Fibroblast of lung (primary cell): ENCODE results near the gene ABCA5. TPM values are rescaled to one million over a fixed set of nuclear protein-coding genes. Genes with fewer than 3 reads are reported as not detected.

Experiments used
- DNase-seq, 2 donors: peaks; one replicate each; pipeline versions ENCODE4 v3.0.0 to v3.0.0-alpha.2; 2010; ENCODE audit warnings: low read depth in 2 of 2
- H2AFZ ChIP-seq: 2 replicates; pipeline ENCODE4 v1.5.1; 2012; ENCODE audit warnings: low read length, control low read depth, inconsistent platforms
- H3K27ac ChIP-seq: 2 replicates; pipeline ENCODE4 v1.5.1; 2011; ENCODE audit warnings: low read length, control low read depth; ENCODE audit not compliant: insufficient read depth
- H3K27me3 ChIP-seq: 2 replicates; pipeline ENCODE4 v1.5.1; 2011; ENCODE audit warnings: mild to moderate bottlenecking, low read length; ENCODE audit not compliant: control insufficient read depth, insufficient read depth
- H3K36me3 ChIP-seq: 2 replicates; pipeline ENCODE4 v1.5.1; 2011; ENCODE audit warnings: low read length; ENCODE audit not compliant: control insufficient read depth, insufficient read depth
- H3K4me1 ChIP-seq: 2 replicates; pipeline ENCODE4 v1.5.1; 2011; ENCODE audit warnings: low read length; ENCODE audit not compliant: control insufficient read depth, insufficient read depth; ENCODE audit errors: extremely low read depth
- H3K4me2 ChIP-seq: 2 replicates; pipeline ENCODE4 v1.5.1; 2011; ENCODE audit warnings: low read length, control low read depth; ENCODE audit not compliant: insufficient read depth; ENCODE audit errors: extremely low read depth
- H3K4me3 ChIP-seq, 4 experiments: fragments of 200-600 bp in 1 of 4; sonication (generic) in 1 of 4; replicated peaks in 1 of 4; 2 replicates each; pipeline ENCODE4 v1.5.1; 2011 to 2016; ENCODE audit warnings: low read length in 4 of 4, low read depth in 3 of 4, mild to moderate bottlenecking in 3 of 4, control low read depth in 2 of 4, inconsistent platforms in 1 of 4, mixed read lengths in 1 of 4; ENCODE audit not compliant: insufficient read depth in 1 of 4; ENCODE audit errors: control extremely low read depth in 1 of 4
- H3K79me2 ChIP-seq: 2 replicates; pipeline ENCODE4 v1.5.1; 2012; ENCODE audit warnings: mild to moderate bottlenecking, low read length, inconsistent platforms; ENCODE audit not compliant: control insufficient read depth, insufficient read depth
- H3K9ac ChIP-seq: 2 replicates; pipeline ENCODE4 v1.5.1; 2011; ENCODE audit warnings: mild to moderate bottlenecking, low read length, control low read depth; ENCODE audit not compliant: insufficient read depth
- H3K9me3 ChIP-seq: 2 replicates; pipeline ENCODE4 v1.5.1; 2012; ENCODE audit warnings: low read depth, low read length; ENCODE audit not compliant: control insufficient read depth, insufficient read depth
- H4K20me1 ChIP-seq: 2 replicates; pipeline ENCODE4 v1.5.1; 2011; ENCODE audit warnings: low read length; ENCODE audit not compliant: control insufficient read depth, insufficient read depth; ENCODE audit errors: extremely low read depth
- CTCF ChIP-seq, 2 donors: IDR thresholded peaks in 1 of 2; conservative IDR thresholded peaks in 1 of 2; 1 replicate in 1 of 2; 2 replicates in 1 of 2; pipeline ENCODE4 v1.5.1; 2011 to 2012; ENCODE audit warnings: low read length in 2 of 2, control low read depth in 1 of 2, inconsistent platforms in 1 of 2, low read depth in 1 of 2, mild to moderate bottlenecking in 1 of 2
- EZH2 ChIP-seq: IDR thresholded peaks from 2 replicates; pipeline ENCODE4 v1.5.1; 2012; ENCODE audit warnings: low read length, control low read depth, mild to moderate bottlenecking; ENCODE audit errors: missing control alignments
- polyA plus RNA-seq, 2 donors: library from polyadenylated mRNA; depleted of rRNA in 1 of 2; stranded (reverse) in 1 of 2; unstranded in 1 of 2; fragments of >200 nt; gene quantifications; 2 replicates each; pipeline ENCODE4 v1.2.1, GENCODE V29; 2011 to 2012; ENCODE audit warnings: missing spikeins in 1 of 2
- total RNA-seq: library from RNA; depleted of rRNA; stranded (reverse); fragments of >200 nt; gene quantifications from 2 replicates; pipeline ENCODE4 v1.2.1, GENCODE V29; 2014

Gene ABCA5
- total and polyA plus RNA-seq, 2 donors (not counting 1 experiment from before 2014, with no cell fraction given): 13.1 to 17.5 TPM

GRCh38 chr17:69320210-69320907, 6.6 kb downstream of the ABCA5 start:
- peak in 1 of 2 donors; percentile 26 for DNase-seq
- Histone ChIP-seq H3K4me1 (no peaks in the 10 kb centered on the region), H3K4me2 (no peak overlapping the region)

GRCh38 chr17:69317625-69318024, 9.3 kb downstream of the ABCA5 start:
- H3K9me3 ChIP-seq: no peaks in the 10 kb centered on the region
- H3K9ac ChIP-seq: no peak overlapping the region
- no peak overlapping the region for H2AFZ ChIP-seq
- no peak for TF ChIP-seq EZH2
- no peak for TF ChIP-seq CTCF (conservative IDR thresholded peaks at IDR 0.05 in 1 of 2, IDR thresholded peaks at IDR 0.05 in 1 of 2; ENCODE audit: low read depth in 1 of 2, low read length in 2 of 2)
- no peak overlapping the region for H3K27ac ChIP-seq
- H4K20me1 ChIP-seq: no peaks in the 10 kb centered on the region
- no peaks in the 10 kb centered on the region for H3K79me2 ChIP-seq
- DNase-seq: no peak
- H3K4me3 ChIP-seq: no peak overlapping the region
- no peaks in the 10 kb centered on the region for H3K4me1 ChIP-seq
- no peaks in the 10 kb centered on the region for H3K36me3 ChIP-seq
- H3K27me3 ChIP-seq: no peaks in the 10 kb centered on the region
- no peak overlapping the region for H3K4me2 ChIP-seq

More at GRCh38 chr17:69320210-69320907, 6.6 kb downstream of the ABCA5 start:
- Histone ChIP-seq H3K27ac (no peak overlapping the region), H3K9ac (no peak overlapping the region), H3K9me3 (no peaks in the 10 kb centered on the region), H4K20me1 (no peaks in the 10 kb centered on the region), H3K4me3 (no peak overlapping the region), H3K79me2 (no peaks in the 10 kb centered on the region), H3K36me3 (no peaks in the 10 kb centered on the region), H2AFZ (no peak overlapping the region), H3K27me3 (no peaks in the 10 kb centered on the region)
- TF ChIP-seq EZH2 (no peak), CTCF (conservative IDR thresholded peaks at IDR 0.05 in 1 of 2, IDR thresholded peaks at IDR 0.05 in 1 of 2; ENCODE audit: low read depth in 1 of 2, low read length in 2 of 2) (no peak)

GRCh38 chr17:69314246-69315065, 12.5 kb downstream of the ABCA5 start:
- Histone ChIP-seq H3K36me3 (no peaks in the 10 kb centered on the region), H3K4me2 (no peak overlapping the region), H3K4me3 (no peak overlapping the region), H3K9me3 (no peaks in the 10 kb centered on the region), H3K4me1 (no peaks in the 10 kb centered on the region), H3K79me2 (no peaks in the 10 kb centered on the region), H3K27me3 (no peaks in the 10 kb centered on the region), H2AFZ (no peak overlapping the region), H3K9ac (no peak overlapping the region), H4K20me1 (no peaks in the 10 kb centered on the region), H3K27ac (no peak overlapping the region)
- TF ChIP-seq EZH2: no peak
- TF ChIP-seq CTCF (conservative IDR thresholded peaks at IDR 0.05 in 1 of 2, IDR thresholded peaks at IDR 0.05 in 1 of 2; ENCODE audit: low read depth in 1 of 2, low read length in 2 of 2): no peak
- DNase-seq: no peak
